ENCODE data around the gene DMBT1.
"Not testable (repeated sequence)": the region's sequence is repeated elsewhere in the genome, so short reads cannot be mapped to it uniquely, and the experiment has no call there.

- TF ChIP-seq POLR2A, POU2F2 (IDR thresholded peaks at IDR 0.05; ENCODE audit: low read depth, low read length): not testable (repeated sequence)
Measured at GRCh38 chr10:122586070-122586469, 25.5 kb downstream of the DMBT1 start.
